Peyer's patch (tissue), 4 donors: ENCODE data around the gene EHBP1. TPM values are rescaled to one million over a fixed set of nuclear protein-coding genes. Genes with fewer than 3 reads are reported as not detected.

Source experiments
- DNase-seq, 3 donors: peaks; one replicate each; pipeline ENCODE4 v3.0.0-alpha.2; 2017 to 2019
- H3K27ac ChIP-seq, 4 donors: fragments of 200-600 bp; sonication (generic); one replicate each; pipeline ENCODE4 v1.5.1; 2016 to 2019
- H3K27me3 ChIP-seq, 2 donors: fragments of 200-600 bp; sonication (generic); one replicate each; pipeline ENCODE4 v1.5.1; 2019
- H3K36me3 ChIP-seq, 3 donors: fragments of 200-600 bp; sonication (generic); one replicate each; pipeline ENCODE4 v1.5.1; 2016 to 2019
- H3K4me1 ChIP-seq, 4 donors: fragments of 200-600 bp; sonication (generic); one replicate each; pipeline ENCODE4 v1.5.1; 2016 to 2019
- H3K4me3 ChIP-seq, 4 donors: fragments of 200-600 bp; sonication (generic); 1 replicate in 3 of 4; 2 replicates in 1 of 4; pipeline ENCODE4 v1.5.1; 2016 to 2019; ENCODE audit warnings: mild to moderate bottlenecking in 1 of 4
- H3K9me3 ChIP-seq, 4 donors: fragments of 200-600 bp; sonication (generic); one replicate each; pipeline ENCODE4 v1.5.1; 2016 to 2019; ENCODE audit warnings: mild to moderate bottlenecking in 1 of 4
- POLR2A ChIP-seq, 2 donors: fragments of 450-650 bp; IDR thresholded peaks; one replicate each; pipeline ENCODE4 v1.5.1; 2017; ENCODE audit warnings: antibody characterized with exemption in 2 of 2, mild to moderate bottlenecking in 2 of 2, moderate library complexity in 2 of 2
- total RNA-seq, 4 donors: library from RNA; depleted of rRNA; stranded (reverse); fragments of >200 nt; gene quantifications; one replicate each; pipeline ENCODE4 v1.1.0, GENCODE V29; 2016
- TF ChIP-seq, protein P1 (sequence below), 6 experiments: fragments of 450-650 bp in 4 of 6; fragments of 200-600 bp in 2 of 6; sonication (generic) in 1 of 6; IDR thresholded peaks; one replicate each; pipeline ENCODE4 v1.5.1; 2017 to 2019; ENCODE audit warnings: antibody characterized with exemption in 6 of 6, mild to moderate bottlenecking in 3 of 6, moderate library complexity in 1 of 6

EHBP1 gene
- total RNA-seq, 4 donors from 2014 or later, result 27.1 to 190 (median 60.8) TPM

DNA sequence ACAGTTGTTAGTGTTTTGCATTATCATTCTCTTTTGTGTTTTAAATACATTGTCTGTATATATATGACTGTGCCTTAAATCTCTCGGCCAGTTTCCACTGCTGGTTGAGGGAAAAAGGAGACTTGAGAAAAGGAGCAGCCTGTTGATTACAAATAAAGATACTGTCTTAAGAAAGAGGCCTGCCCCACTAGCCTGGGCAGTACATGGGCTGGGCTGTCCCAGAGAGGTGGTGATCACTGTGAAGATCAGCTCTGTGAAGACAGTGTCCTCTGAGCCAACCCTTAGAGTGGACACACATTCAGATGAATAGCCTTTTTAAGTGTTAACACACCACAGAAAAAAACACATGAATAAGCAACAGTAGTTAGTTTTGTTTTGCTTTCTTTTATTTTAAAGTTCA is 335.1 kb downstream of the EHBP1 start:
- TF ChIP-seq, protein P1, sequence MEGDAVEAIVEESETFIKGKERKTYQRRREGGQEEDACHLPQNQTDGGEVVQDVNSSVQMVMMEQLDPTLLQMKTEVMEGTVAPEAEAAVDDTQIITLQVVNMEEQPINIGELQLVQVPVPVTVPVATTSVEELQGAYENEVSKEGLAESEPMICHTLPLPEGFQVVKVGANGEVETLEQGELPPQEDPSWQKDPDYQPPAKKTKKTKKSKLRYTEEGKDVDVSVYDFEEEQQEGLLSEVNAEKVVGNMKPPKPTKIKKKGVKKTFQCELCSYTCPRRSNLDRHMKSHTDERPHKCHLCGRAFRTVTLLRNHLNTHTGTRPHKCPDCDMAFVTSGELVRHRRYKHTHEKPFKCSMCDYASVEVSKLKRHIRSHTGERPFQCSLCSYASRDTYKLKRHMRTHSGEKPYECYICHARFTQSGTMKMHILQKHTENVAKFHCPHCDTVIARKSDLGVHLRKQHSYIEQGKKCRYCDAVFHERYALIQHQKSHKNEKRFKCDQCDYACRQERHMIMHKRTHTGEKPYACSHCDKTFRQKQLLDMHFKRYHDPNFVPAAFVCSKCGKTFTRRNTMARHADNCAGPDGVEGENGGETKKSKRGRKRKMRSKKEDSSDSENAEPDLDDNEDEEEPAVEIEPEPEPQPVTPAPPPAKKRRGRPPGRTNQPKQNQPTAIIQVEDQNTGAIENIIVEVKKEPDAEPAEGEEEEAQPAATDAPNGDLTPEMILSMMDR (IDR thresholded peaks at IDR 0.05), result no peak
- TF ChIP-seq POLR2A (IDR thresholded peaks at IDR 0.05), result no peak
- Histone ChIP-seq H3K27me3 (no peaks in the 10 kb centered on the region), H3K4me1 (no peaks in the 10 kb centered on the region), H3K36me3 (peaks cover 0 to 8% (median 0%) of the 10 kb centered on the region in 3 donors), H3K9me3 (no peaks in the 10 kb centered on the region), H3K4me3 (no peak overlapping the region), H3K27ac (no peak overlapping the region)
- DNase-seq, result no peak

DNA sequence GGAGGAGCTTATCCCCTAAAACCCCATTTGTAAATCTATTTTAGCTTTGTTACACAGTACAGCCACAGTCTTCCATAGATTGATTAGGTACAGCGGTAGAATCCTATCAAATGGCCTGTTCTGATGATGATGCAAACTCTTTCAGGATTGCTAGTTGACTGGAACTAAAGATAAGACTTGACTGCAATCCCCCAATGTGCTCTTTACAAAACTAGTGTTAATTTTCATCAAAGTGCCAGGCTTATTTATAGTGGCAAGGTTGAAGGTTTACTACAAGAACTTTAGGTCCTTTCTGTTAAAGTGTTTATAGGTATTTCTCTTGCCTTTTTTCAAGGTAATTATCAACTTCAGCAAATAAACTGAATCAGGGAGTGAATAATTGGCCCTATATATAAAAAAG is 336.1 kb downstream of the EHBP1 start:
- H3K9me3 ChIP-seq, result no peaks in the 10 kb centered on the region
- no peak overlapping the region for H3K4me3 ChIP-seq
- H3K36me3 ChIP-seq, result peaks cover 0 to 8% (median 0%) of the 10 kb centered on the region in 3 donors
- TF ChIP-seq, protein P1 (IDR thresholded peaks at IDR 0.05), result no peak
- TF ChIP-seq POLR2A (IDR thresholded peaks at IDR 0.05), result no peak
- no peaks in the 10 kb centered on the region for H3K4me1 ChIP-seq
- no peak for DNase-seq
- no peaks in the 10 kb centered on the region for H3K27me3 ChIP-seq
- H3K27ac ChIP-seq, result no peak overlapping the region

DNA sequence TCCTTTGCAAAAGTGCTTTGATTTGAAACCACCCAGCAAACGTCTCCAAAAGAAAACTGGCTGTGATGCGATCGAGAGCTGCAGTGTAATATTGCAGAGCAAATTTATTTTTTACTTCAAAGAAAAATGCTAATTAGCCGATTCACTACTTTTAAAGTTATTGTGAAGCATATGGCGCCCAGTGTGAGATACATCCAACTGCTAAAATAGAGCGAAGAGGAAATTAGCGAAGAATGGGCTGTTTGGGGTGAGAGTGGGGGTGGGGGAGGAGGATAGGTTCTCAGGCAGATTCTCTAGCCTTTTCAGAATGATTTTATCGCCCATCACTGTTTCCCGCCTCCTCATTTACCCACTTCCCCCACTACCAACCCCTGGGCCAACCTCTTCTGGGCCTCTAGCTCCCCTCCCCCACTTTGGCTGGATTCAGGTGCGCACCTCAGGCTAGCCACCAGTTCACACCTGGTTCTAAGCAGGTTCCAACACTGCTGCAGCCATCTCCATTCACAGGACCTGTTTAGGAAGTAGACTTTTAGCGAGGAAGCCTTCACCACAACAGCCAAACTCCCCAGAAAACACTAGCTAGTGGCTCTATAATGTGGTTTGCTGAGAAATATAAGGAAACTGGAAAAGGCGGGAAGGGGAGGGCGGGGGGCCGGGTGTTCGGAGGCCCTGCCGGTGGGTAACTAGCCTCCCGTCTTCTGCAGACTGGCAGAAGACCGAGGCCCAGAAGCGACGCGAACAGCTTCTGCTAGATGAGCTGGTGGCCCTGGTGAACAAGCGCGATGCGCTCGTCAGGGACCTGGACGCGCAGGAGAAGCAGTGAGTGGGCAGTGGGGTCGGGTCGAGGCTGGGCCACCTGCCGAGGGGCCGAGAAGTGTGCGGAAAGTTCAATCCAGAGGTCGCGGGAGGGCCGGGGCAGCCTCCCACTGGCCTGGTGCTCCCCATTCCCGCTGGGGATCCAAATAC is 339.1 kb downstream of the EHBP1 start:
- Histone ChIP-seq H3K27me3 (peaks cover 0 to 14% of the 10 kb centered on the region in 2 donors), H3K4me1 (peaks cover 0 to 24% (median 10%) of the 10 kb centered on the region in 4 donors), H3K27ac (no peak overlapping the region), H3K4me3 (no peak overlapping the region), H3K9me3 (peaks cover 0 to 10% (median 0%) of the 10 kb centered on the region in 4 donors), H3K36me3 (peaks cover 0 to 8% (median 0%) of the 10 kb centered on the region in 3 donors)
- no peak for TF ChIP-seq POLR2A (IDR thresholded peaks at IDR 0.05)
- TF ChIP-seq, protein P1 (IDR thresholded peaks at IDR 0.05), result no peak
- no peak for DNase-seq

DNA sequence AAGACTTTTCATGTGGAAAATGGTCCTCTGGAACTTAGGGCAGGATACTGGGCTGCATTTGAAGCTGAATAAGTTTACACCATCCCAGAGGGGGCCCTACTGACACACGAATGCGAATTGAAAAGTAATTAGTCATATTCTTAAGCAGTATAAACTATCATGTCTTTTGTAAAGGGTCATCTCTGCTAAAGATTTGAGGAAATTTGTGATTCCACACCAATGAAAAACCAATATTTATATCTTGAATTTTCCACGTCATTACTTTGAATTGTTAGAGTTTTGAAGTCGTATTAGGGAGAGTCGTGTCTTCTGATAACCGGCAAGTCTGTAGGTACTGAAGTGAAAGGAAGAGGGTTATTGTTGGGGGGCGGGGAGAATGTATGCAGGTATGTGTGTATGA is 341.0 kb downstream of the EHBP1 start:
- no peak for DNase-seq
- Histone ChIP-seq H3K36me3 (peaks cover 0 to 8% (median 0%) of the 10 kb centered on the region in 3 donors), H3K27me3 (peaks cover 0 to 31% of the 10 kb centered on the region in 2 donors), H3K9me3 (peaks cover 0 to 13% (median 0%) of the 10 kb centered on the region in 4 donors), H3K27ac (no peak overlapping the region), H3K4me1 (peaks cover 0 to 43% (median 16%) of the 10 kb centered on the region in 4 donors), H3K4me3 (no peak overlapping the region)
- no peak for TF ChIP-seq POLR2A (IDR thresholded peaks at IDR 0.05)
- TF ChIP-seq, protein P1 (IDR thresholded peaks at IDR 0.05), result no peak

DNA sequence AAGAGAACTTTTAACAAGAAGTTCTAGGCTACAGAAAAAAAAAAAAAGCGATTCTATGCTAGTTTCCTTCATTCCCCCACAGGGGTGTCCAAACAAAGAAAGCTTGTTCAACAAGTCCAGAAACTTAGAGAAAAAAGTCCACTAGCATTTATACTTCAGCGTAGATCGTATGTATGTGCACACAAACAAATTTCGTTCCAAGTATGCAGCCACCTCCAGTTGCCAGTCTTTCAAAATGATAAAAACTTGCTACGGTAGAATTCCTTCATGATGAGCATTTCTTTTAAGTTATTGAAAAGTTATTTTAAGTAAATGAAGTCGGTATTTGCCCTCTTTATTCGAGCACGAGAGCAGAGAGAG is 341.4 kb downstream of the EHBP1 start:
- DNase-seq, result no peak
- Histone ChIP-seq H3K4me3 (no peak overlapping the region), H3K27ac (no peak overlapping the region), H3K36me3 (peaks cover 0 to 8% (median 0%) of the 10 kb centered on the region in 3 donors), H3K4me1 (peaks cover 0 to 47% (median 16%) of the 10 kb centered on the region in 4 donors), H3K9me3 (peaks cover 0 to 16% (median 0%) of the 10 kb centered on the region in 4 donors), H3K27me3 (peaks cover 0 to 35% of the 10 kb centered on the region in 2 donors)
- TF ChIP-seq POLR2A (IDR thresholded peaks at IDR 0.05), result no peak
- TF ChIP-seq, protein P1 (IDR thresholded peaks at IDR 0.05), result no peak
